Upper lobe of right lung (tissue), 1 donor: ENCODE data around the gene TANC1. TPM values are rescaled to one million over a fixed set of nuclear protein-coding genes. Genes with fewer than 3 reads are reported as not detected.

ENCODE experiments used
- ATAC-seq: fragments of 200-7000 bp; cut with Tn5 transposase; one replicate; pipeline ENCODE4 v1.9.1; 2020; ENCODE audit warnings: mild to moderate bottlenecking, moderate library complexity
- DNase-seq: peaks from one replicate; pipeline ENCODE4 v3.0.0-alpha.2; 2020
- H3K27ac ChIP-seq: fragments of 200-600 bp; one replicate; pipeline ENCODE4 v1.8.0; 2022
- H3K27me3 ChIP-seq: fragments of 200-600 bp; one replicate; pipeline ENCODE4 v1.8.0; 2022; ENCODE audit warnings: mild to moderate bottlenecking
- H3K36me3 ChIP-seq: fragments of 200-600 bp; one replicate; pipeline ENCODE4 v1.8.0; 2022
- H3K4me1 ChIP-seq: fragments of 200-600 bp; one replicate; pipeline ENCODE4 v1.8.0; 2022
- H3K4me3 ChIP-seq: fragments of 200-600 bp; one replicate; pipeline ENCODE4 v1.8.0; 2022; ENCODE audit warnings: mild to moderate bottlenecking
- H3K9me3 ChIP-seq: fragments of 200-600 bp; one replicate; pipeline ENCODE4 v1.8.0; 2022
- CTCF ChIP-seq: fragments of 200-600 bp; IDR thresholded peaks from one replicate; pipeline ENCODE4 v1.8.0; 2022; ENCODE audit warnings: antibody characterized with exemption
- intact Hi-C: fragments of 100-400 bp; cut with DNase I; formaldehyde crosslinking; loops from one replicate; pipeline ENCODE4 v1.11.0; 2022
- total RNA-seq: library from RNA; stranded (reverse); fragmentation: NEBNext Ultra II Directional; extraction: Animal tissue kit (Norgen Biotek cat#: 25700); gene quantifications from one replicate; pipeline ENCODE4 v1.2.1, GENCODE V29; 2021
- donor health status: DM: no; HTN: yes; CAD: no; lungs with severe emphysema.

The TANC1 gene
- total RNA-seq, 1 donor from 2014 or later, result 60.4 TPM

GRCh38 chr2:159204381-159205144 is 236.1 kb downstream of the TANC1 start:
- intact Hi-C loops, result no loop called here
- H3K4me3 ChIP-seq, result no peak overlapping the region
- H3K27me3 ChIP-seq, result no peaks in the 10 kb centered on the region
- TF ChIP-seq CTCF, result no peak
- H3K27ac ChIP-seq, result no peak overlapping the region
- H3K36me3 ChIP-seq, result peaks cover 41% of the 10 kb centered on the region
- DNase-seq (no peak), ATAC-seq (no peak)
- H3K9me3 ChIP-seq, result no peaks in the 10 kb centered on the region
- H3K4me1 ChIP-seq, result peaks cover 27% of the 10 kb centered on the region

- no peak for ATAC-seq
- H3K4me3 ChIP-seq, result no peak overlapping the region
- no peaks in the 10 kb centered on the region for H3K27me3 ChIP-seq
- H3K27ac ChIP-seq, result no peak overlapping the region
- intact Hi-C loops, result no loop called here
- H3K4me1 ChIP-seq, result peaks cover 19% of the 10 kb centered on the region
- H3K36me3 ChIP-seq, result peaks cover 26% of the 10 kb centered on the region
- DNase-seq, result no peak
- no peaks in the 10 kb centered on the region for H3K9me3 ChIP-seq
- TF ChIP-seq CTCF, result no peak
Observed at GRCh38 chr2:159206736-159207380, 238.4 kb downstream of the TANC1 start.

DNA sequence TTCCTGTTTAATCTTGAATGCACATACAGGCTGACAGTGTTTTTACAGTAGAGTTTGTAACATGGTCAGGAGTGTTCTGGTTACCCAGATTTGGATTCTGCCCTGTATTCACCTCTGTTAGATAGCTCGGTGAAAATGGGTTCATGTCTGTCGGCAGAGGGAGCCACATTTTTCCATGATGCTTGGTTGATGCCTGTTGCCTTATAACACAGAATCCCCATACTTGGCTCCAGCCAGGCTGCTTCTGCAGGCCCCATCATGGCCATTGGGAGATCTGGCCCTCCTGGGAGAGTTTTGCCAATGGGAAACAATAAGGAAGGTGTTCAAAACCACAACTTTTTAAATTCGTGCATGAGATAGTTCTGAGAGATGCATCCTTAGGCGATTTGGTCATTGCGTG is 240.0 kb downstream of the TANC1 start:
- Histone ChIP-seq H3K27ac (no peak overlapping the region), H3K4me1 (peaks cover 8% of the 10 kb centered on the region), H3K4me3 (no peak overlapping the region), H3K27me3 (no peaks in the 10 kb centered on the region), H3K36me3 (peaks cover 26% of the 10 kb centered on the region), H3K9me3 (no peaks in the 10 kb centered on the region)
- intact Hi-C loops, result no loop called here
- ATAC-seq (no peak), DNase-seq (no peak)
- TF ChIP-seq CTCF, result no peak

DNA sequence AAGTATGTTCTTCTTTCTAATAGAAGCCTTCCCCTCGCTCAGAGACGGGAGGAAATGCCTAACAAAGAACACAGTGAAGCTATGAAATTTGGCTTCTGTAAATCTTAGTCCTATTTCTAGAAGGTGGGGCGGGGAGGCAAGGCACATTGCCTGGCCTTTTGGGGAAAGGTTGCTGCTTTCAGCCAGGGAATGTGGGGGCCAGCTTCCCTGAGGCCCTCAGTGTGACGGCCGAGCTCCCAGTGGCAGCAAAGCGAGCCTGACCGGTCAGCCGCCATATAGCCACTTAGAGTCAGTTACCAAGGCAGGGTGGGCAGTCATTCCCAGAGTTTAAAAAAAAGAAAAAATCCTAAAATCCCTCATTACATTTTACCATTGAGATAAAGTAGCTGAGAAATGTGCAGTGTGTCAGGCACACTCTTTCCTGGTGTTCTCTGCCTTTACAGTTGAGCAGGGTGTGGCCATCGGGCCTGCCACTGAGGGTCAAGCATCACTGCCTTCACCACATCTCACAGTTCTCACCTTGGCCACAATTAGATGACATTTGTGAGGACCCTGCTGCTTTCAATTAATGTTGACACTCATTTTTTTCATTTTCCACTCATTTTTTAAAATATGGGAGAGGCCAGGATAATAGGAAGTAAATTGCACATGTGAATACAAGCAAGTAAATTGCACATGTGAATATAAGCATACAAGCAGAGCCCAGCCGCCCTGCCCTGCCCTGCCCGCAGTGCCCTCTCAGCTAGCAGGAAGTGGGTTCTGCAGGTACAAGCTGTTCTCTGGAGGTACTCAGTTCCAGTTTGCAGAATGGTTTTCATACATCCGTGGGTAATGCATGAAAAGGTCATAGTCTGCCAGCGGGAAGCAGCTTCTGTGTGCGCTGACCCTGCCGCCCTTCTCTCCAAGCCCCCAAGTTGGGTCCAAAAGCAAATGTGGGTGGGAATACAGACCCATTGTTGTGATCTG is 241.2 kb downstream of the TANC1 start:
- Histone ChIP-seq H3K4me1 (peaks cover 8% of the 10 kb centered on the region), H3K27me3 (no peaks in the 10 kb centered on the region), H3K4me3 (no peak overlapping the region), H3K27ac (peak overlapping the region; percentile 31), H3K36me3 (peaks cover 26% of the 10 kb centered on the region), H3K9me3 (no peaks in the 10 kb centered on the region)
- DNase-seq (no peak), ATAC-seq (peak; percentile 82)
- intact Hi-C loops, result no loop called here
- TF ChIP-seq CTCF, result no peak

DNA sequence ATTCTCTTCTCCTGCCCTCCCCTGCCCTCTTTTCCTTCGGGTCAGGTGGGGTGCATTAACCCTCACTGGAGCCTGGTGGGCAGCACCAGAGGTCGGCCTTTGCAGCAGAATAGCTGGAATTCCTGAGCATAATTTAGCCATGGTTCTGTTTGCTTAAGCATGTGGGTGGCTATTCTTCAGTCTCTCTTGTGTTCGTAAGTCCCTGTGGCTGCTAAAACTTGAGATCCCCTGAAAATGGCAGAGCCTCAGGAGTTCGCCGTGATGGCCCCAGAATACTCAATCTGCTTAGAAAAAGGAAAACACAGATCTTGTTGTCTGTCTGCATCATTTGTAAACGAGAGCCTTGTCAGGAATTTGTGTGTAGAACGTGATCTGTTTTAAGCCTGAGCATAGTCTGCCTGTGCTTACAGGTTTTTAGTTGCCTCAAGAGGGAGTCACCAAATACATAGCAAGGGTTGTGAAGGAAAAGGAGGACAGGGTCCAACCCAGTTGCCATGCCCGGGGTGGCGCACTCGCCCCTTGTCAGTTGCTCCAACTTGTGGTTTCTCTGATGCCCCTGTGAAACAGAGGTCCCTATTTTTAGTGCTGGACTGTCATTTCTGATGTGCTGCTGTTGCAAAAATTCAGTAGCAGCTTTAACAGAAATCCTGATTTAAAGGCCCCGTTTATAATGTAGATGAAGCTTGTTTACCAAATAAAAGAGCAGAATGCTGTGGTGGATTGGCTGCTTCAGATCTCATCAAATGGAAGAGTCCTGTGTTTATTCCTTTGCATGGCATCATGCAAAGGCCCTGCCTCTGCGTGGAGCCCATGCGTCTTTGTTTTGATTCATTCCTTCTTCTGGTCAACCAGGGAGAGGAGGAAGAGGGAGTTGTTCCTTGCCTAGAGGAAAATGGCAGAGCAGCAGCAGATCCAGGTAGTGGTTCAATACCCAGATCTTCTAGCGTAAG is 243.3 kb downstream of the TANC1 start:
- Histone ChIP-seq H3K4me1 (peaks cover 8% of the 10 kb centered on the region), H3K36me3 (peaks cover 27% of the 10 kb centered on the region), H3K9me3 (no peaks in the 10 kb centered on the region), H3K27me3 (no peaks in the 10 kb centered on the region), H3K27ac (no peak overlapping the region), H3K4me3 (no peak overlapping the region)
- ATAC-seq (no peak), DNase-seq (no peak)
- no peak for TF ChIP-seq CTCF
- intact Hi-C loops, result no loop called here
